ENCODE measurements around the gene PACRG. TPM values are rescaled to one million over a fixed set of nuclear protein-coding genes. Genes with fewer than 3 reads are reported as not detected.
"Not testable (repeated sequence)": the region's sequence is repeated elsewhere in the genome, so short reads cannot be mapped to it uniquely, and the experiment has no call there.

Gene PACRG
- total RNA-seq (5.6 TPM), polyA plus RNA-seq (2.2 TPM)

- peak; percentile 94 for DNase-seq (ENCODE audit: extremely low spot score)
- peak within 1 kb of the TSS; percentile 91 for H3K4me3 ChIP-seq (ENCODE audit: low read depth, low read length)
- WGBS, result under 1% methylated on average over 84 of the region's 84 CpGs
- peak within 1 kb of the TSS; percentile 85 for H3K27ac ChIP-seq (ENCODE audit: low read depth)
- H3K36me3 ChIP-seq (ENCODE audit: insufficient read depth), result no peaks in the 10 kb centered on the region
- H3K4me1 ChIP-seq (ENCODE audit: insufficient read depth), result no peaks in the 10 kb centered on the region
Observed at GRCh38 chr6:162727322-162728182, at the start of gene PACRG, which contains the start of gene PRKN. TSS of gene PACRG (plus strand) at chr6:162727974. TSS of gene PRKN (minus strand) at chr6:162727766.

- H3K4me3 ChIP-seq (ENCODE audit: low read depth, low read length); H3K27ac ChIP-seq (ENCODE audit: low read depth); DNase-seq (ENCODE audit: extremely low spot score); H3K4me1 ChIP-seq (ENCODE audit: insufficient read depth); H3K36me3 ChIP-seq (ENCODE audit: insufficient read depth): not testable (repeated sequence)
- 86% methylated on average over 7 of the region's 7 CpGs for WGBS
Observed at GRCh38 chr6:162678896-162679295, 48.9 kb upstream of the PACRG start.

- H3K27ac ChIP-seq (ENCODE audit: low read depth), result no peak overlapping the region
- H3K4me3 ChIP-seq (ENCODE audit: low read depth, low read length), result no peak overlapping the region
- no peak for DNase-seq (ENCODE audit: extremely low spot score)
- no peaks in the 10 kb centered on the region for H3K4me1 ChIP-seq (ENCODE audit: insufficient read depth)
- WGBS, result 96% methylated on average over 1 of the region's 1 CpG
- H3K36me3 ChIP-seq (ENCODE audit: insufficient read depth), result no peaks in the 10 kb centered on the region
Observed at GRCh38 chr6:162679681-162680080, 48.1 kb upstream of the PACRG start.

- no peak for DNase-seq (ENCODE audit: extremely low spot score)
- no peaks in the 10 kb centered on the region for H3K36me3 ChIP-seq (ENCODE audit: insufficient read depth)
- no peak overlapping the region for H3K4me3 ChIP-seq (ENCODE audit: low read depth, low read length)
- no peak overlapping the region for H3K27ac ChIP-seq (ENCODE audit: low read depth)
- no peaks in the 10 kb centered on the region for H3K4me1 ChIP-seq (ENCODE audit: insufficient read depth)
Observed at GRCh38 chr6:162680367-162680766, 47.4 kb upstream of the PACRG start.

- H3K36me3 ChIP-seq (ENCODE audit: insufficient read depth), result no peaks in the 10 kb centered on the region
- H3K4me1 ChIP-seq (ENCODE audit: insufficient read depth), result no peaks in the 10 kb centered on the region
- WGBS, result 69% methylated on average over 4 of the region's 4 CpGs
- no peak for DNase-seq (ENCODE audit: extremely low spot score)
- H3K27ac ChIP-seq (ENCODE audit: low read depth), result no peak overlapping the region
- no peak overlapping the region for H3K4me3 ChIP-seq (ENCODE audit: low read depth, low read length)
Observed at GRCh38 chr6:162680871-162681270, 46.9 kb upstream of the PACRG start.

GRCh38 chr6:162681447-162681846 is 46.3 kb upstream of the PACRG start:
- Histone ChIP-seq H3K36me3 (ENCODE audit: insufficient read depth) (no peaks in the 10 kb centered on the region), H3K4me1 (ENCODE audit: insufficient read depth) (no peaks in the 10 kb centered on the region), H3K27ac (ENCODE audit: low read depth) (no peak overlapping the region), H3K4me3 (ENCODE audit: low read depth, low read length) (no peak overlapping the region)
- no peak for DNase-seq (ENCODE audit: extremely low spot score)
- WGBS, result 75% methylated on average over 1 of the region's 1 CpG

- no peak overlapping the region for H3K27ac ChIP-seq (ENCODE audit: low read depth)
- WGBS, result 64% methylated on average over 4 of the region's 4 CpGs
- H3K4me1 ChIP-seq (ENCODE audit: insufficient read depth), result no peaks in the 10 kb centered on the region
- DNase-seq (ENCODE audit: extremely low spot score), result no peak
- no peaks in the 10 kb centered on the region for H3K36me3 ChIP-seq (ENCODE audit: insufficient read depth)
- H3K4me3 ChIP-seq (ENCODE audit: low read depth, low read length), result no peak overlapping the region
Observed at GRCh38 chr6:162683135-162683534, 44.6 kb upstream of the PACRG start.

GRCh38 chr6:162684052-162684451 is 43.7 kb upstream of the PACRG start:
- no peaks in the 10 kb centered on the region for H3K36me3 ChIP-seq (ENCODE audit: insufficient read depth)
- H3K4me3 ChIP-seq (ENCODE audit: low read depth, low read length), result no peak overlapping the region
- 28% methylated on average over 1 of the region's 1 CpG for WGBS
- DNase-seq (ENCODE audit: extremely low spot score), result no peak
- no peak overlapping the region for H3K27ac ChIP-seq (ENCODE audit: low read depth)
- H3K4me1 ChIP-seq (ENCODE audit: insufficient read depth), result no peaks in the 10 kb centered on the region

GRCh38 chr6:162684961-162685360 is 42.8 kb upstream of the PACRG start:
- Histone ChIP-seq H3K27ac (ENCODE audit: low read depth) (no peak overlapping the region), H3K4me3 (ENCODE audit: low read depth, low read length) (no peak overlapping the region), H3K36me3 (ENCODE audit: insufficient read depth) (no peaks in the 10 kb centered on the region), H3K4me1 (ENCODE audit: insufficient read depth) (no peaks in the 10 kb centered on the region)
- 81% methylated on average over 3 of the region's 3 CpGs for WGBS
- no peak for DNase-seq (ENCODE audit: extremely low spot score)

GRCh38 chr6:162685586-162685985 is 42.2 kb upstream of the PACRG start:
- Histone ChIP-seq H3K27ac (ENCODE audit: low read depth) (no peak overlapping the region), H3K36me3 (ENCODE audit: insufficient read depth) (no peaks in the 10 kb centered on the region), H3K4me3 (ENCODE audit: low read depth, low read length) (no peak overlapping the region), H3K4me1 (ENCODE audit: insufficient read depth) (no peaks in the 10 kb centered on the region)
- 86% methylated on average over 5 of the region's 5 CpGs for WGBS
- DNase-seq (ENCODE audit: extremely low spot score), result no peak

- Histone ChIP-seq H3K4me1 (ENCODE audit: insufficient read depth) (no peaks in the 10 kb centered on the region), H3K4me3 (ENCODE audit: low read depth, low read length) (no peak overlapping the region), H3K36me3 (ENCODE audit: insufficient read depth) (no peaks in the 10 kb centered on the region), H3K27ac (ENCODE audit: low read depth) (no peak overlapping the region)
- WGBS, result 87% methylated on average over 3 of the region's 3 CpGs
- DNase-seq (ENCODE audit: extremely low spot score), result no peak
Observed at GRCh38 chr6:162688751-162689345, 38.9 kb upstream of the PACRG start.

- Histone ChIP-seq H3K4me1 (ENCODE audit: insufficient read depth) (no peaks in the 10 kb centered on the region), H3K27ac (ENCODE audit: low read depth) (no peak overlapping the region), H3K4me3 (ENCODE audit: low read depth, low read length) (no peak overlapping the region), H3K36me3 (ENCODE audit: insufficient read depth) (no peaks in the 10 kb centered on the region)
- no peak for DNase-seq (ENCODE audit: extremely low spot score)
- WGBS, result 67% methylated on average over 5 of the region's 5 CpGs
Observed at GRCh38 chr6:162690158-162690557, 37.6 kb upstream of the PACRG start.

- Histone ChIP-seq H3K4me3 (ENCODE audit: low read depth, low read length) (no peak overlapping the region), H3K36me3 (ENCODE audit: insufficient read depth) (no peaks in the 10 kb centered on the region), H3K4me1 (ENCODE audit: insufficient read depth) (no peaks in the 10 kb centered on the region), H3K27ac (ENCODE audit: low read depth) (no peak overlapping the region)
- no peak for DNase-seq (ENCODE audit: extremely low spot score)
- 80% methylated on average over 1 of the region's 1 CpG for WGBS
Observed at GRCh38 chr6:162697872-162698403, 29.8 kb upstream of the PACRG start.

GRCh38 chr6:162698440-162698839 is 29.3 kb upstream of the PACRG start:
- no peak overlapping the region for H3K27ac ChIP-seq (ENCODE audit: low read depth)
- DNase-seq (ENCODE audit: extremely low spot score), result no peak
- H3K4me3 ChIP-seq (ENCODE audit: low read depth, low read length), result no peak overlapping the region
- H3K36me3 ChIP-seq (ENCODE audit: insufficient read depth), result no peaks in the 10 kb centered on the region
- H3K4me1 ChIP-seq (ENCODE audit: insufficient read depth), result no peaks in the 10 kb centered on the region

All from urinary bladder (tissue), 4 donors.